GM18507 (cell line): ENCODE data around the gene THAP7.
"Not testable (repeated sequence)": the region's sequence is repeated elsewhere in the genome, so short reads cannot be mapped to it uniquely, and the experiment has no call there.

Experiments used
- DNase-seq: peaks from one replicate; pipeline ENCODE4 v3.0.0; 2011; ENCODE audit warnings: low read depth; ENCODE audit not compliant: insufficient read length; ENCODE audit errors: extremely low spot score
- FAIRE-seq: peaks from 2 replicates; lab custom pipeline; 2011; peaks lifted over from hg19 to GRCh38; lab: Jason Lieb, UNC

The THAP7 gene, protein sequence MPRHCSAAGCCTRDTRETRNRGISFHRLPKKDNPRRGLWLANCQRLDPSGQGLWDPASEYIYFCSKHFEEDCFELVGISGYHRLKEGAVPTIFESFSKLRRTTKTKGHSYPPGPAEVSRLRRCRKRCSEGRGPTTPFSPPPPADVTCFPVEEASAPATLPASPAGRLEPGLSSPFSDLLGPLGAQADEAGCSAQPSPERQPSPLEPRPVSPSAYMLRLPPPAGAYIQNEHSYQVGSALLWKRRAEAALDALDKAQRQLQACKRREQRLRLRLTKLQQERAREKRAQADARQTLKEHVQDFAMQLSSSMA

DNA sequence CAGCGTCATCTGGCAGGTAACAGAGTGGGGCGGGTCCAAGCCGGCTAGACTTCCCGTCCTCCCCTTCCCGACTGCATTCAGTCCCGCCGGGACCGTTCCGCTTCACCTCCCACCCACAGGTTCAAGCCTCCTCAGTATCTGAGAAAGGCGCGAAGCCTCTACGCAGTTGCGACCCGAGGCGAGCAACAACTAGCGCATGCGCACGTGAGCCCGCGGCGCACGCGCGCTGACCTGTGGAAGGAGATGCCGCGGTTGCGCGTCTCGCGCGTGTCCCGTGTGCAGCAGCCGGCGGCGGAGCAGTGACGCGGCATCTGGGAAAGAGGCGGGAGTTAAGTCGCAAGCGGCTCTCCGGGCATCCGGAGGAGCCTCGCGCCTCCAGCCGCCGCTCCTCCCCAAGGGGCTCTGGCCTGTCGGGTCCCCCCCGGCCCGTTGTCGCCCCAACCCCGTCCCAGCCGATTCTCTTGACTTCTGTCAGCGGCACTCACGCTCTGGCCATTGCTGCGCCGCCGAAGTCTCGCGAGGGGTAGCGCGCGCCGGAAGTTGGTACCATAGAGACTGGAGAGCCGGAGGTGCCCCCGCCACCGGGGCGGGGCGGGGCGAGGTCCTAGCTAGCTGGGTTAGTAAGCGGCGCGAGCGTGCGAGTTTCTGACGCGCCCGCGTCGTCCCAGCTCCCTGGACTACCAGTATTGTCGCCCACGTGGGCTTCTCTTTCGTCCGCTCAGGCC is at the start of gene THAP7:
THAP7 (minus strand) TSS at position 518 of the 725 bp plus-strand sequence; CDS start at position 311, 207 bp downstream.
- DNase-seq (peak; percentile 93), FAIRE-seq (peak; percentile 94)

DNA sequence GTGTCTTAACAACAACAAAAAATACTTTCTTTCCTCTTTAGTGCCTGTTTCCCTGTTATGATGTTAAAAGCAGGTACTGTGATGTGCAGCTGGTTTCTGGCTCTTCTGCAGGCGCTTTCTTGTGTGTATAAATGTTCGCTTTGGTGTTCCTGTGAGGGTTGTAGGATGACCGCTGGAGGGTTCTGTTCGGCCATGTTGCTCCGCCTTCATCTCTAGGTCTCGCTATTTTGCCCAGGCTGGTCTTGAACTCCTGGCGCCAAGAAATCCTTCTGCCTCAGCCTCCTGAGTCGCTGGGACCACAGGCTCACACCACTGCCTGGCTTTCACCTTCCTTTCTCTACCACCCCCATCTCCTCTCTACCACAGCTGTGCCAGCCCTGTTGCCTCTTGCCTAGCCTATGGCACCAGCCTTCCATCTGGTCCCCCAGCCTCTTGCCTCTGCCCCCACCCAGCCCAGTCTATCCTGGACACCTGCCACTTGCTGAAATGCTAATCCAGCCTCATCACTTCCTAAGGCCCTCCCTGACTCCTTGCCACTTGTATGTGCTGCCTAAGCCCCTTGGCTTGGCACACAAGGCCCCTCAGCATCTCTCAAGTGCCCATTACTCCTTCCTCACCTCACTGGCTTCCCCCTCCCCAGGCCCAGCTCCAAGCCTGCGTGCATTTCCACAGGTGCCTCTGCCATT is 49.4 kb upstream of the THAP7 start:
- no peak for DNase-seq
- no peak for FAIRE-seq

DNA sequence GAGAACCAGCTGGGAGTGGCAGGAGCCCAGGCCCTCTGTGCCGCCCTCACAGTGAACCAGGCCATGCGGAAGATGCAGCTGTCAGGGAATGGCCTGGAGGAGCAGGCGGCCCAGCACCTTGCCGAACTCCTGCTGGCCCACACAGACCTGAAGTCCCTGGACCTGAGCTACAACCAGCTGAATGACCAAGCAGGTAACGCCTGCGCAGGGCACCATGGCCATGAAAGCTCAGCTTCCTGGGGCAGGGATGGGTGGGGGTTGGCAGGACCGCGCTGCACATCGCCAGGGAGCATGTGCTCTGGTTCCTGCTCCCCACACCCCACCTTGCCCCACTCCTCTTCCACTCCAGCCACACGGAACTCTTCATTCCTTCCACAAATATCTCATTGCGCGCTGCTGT is 47.0 kb upstream of the THAP7 start:
- FAIRE-seq, DNase-seq: not testable (repeated sequence)

DNA sequence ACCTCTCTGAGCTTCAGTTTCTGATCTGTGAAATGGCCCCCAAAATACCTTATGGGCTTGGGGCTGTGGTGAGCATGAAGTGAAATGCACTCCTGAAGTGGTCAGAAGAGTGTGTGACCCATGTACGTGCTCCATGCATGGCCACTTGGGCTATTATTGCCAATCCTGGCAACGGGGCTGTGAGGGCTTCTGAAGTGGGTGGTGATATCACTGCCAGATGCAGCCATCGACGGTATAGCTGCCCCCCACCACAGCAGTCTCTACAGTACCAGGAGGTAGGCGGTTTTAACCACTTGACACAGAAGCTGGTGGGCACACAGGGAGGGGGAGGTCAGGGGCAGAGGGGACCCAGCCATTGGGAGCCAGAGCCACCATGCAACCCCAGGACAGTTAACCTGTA is 46.5 kb upstream of the THAP7 start:
- not testable (repeated sequence) for FAIRE-seq, DNase-seq

DNA sequence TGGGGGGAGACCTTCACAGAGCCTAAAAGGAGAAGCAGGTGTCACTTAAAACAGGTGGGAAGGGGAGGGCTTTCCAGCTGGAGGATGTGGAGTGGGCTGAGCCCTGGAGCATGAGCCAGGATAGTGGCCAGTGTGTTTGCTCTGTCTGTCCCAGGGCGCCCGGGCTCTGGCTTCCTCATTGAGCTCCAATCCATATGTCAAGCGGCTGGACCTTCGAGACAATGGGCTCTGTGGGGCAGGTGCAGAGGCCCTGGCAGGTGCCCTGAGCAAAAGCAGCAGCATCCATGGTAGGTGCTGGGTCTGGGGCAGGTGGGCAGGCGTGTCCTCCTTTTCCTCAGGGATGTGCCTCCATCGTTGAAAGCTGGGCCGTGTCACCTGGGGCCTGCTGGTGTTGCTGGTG is 45.8 kb upstream of the THAP7 start:
- FAIRE-seq (no peak), DNase-seq (no peak)

DNA sequence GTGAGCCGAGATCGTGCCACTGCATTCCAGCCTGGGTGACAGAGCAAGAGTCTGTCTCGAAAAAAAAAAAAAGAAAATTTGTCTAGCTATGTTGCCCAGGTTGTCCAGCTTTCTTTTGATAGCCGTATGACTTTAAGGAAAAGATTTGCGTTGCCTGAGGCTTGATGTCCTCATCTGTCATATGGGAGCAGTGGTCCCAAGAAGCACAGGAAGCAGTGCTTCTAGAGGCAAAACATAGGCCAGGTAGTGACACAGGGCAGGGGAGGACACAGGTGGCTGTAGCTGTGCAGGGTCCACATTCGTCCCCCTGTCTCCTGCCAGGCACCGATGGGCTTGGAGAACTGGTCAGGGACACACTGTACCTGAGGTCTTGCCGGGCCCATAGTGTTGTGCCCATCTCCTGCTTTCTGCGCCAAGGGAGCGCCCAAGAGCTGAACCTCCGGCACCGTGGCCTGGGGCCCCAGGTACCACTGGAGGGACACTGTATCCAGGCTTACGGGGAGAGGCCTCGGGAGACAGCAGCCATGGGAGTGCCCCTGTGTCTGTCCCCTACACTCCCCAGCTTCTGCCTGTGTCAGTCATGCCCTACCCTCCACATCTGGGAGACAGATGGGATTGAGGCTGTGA is 45.2 kb upstream of the THAP7 start:
- no peak for FAIRE-seq
- DNase-seq: no peak

DNA sequence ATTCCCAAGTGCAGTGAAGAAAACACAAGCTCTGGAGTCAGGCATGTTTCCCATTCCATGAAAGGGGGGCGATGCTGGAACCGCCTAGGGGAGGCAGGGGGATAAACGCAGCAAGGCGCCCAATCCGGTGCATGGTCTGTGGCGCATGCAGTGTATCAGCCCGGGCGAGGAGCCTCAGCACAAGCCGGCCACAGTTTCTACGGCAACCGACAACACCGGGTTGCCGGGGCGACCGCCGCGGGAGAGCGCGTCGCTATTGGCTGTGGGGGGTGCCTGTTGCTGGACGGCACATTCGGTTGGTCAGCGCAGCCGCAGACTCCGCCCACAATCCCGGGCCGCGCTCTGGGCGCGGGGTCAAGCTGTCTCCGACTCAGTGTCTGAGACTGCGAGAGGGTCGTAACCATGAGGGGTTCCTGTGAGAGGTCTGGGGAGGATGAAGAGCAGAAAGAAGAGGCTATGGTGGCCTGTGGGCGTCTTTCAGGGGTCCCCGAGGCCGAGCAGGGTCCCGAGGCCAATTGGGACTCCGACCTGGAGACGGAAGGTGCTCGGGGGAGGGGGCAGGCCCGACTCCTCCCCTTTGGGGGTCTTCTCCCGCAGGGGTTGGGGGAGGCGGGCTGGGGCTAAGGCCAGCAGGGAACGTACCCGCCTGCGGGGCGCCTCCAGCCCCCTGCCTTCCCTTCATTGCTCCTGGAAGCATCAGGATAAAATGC is 43.8 kb upstream of the THAP7 start, which contains the start of gene LRRC74B:
LRRC74B (plus strand) TSS at position 362 of the 710 bp plus-strand sequence; CDS start at position 403, 41 bp downstream.
- FAIRE-seq (peak; percentile 77), DNase-seq (peak; percentile 84)

DNA sequence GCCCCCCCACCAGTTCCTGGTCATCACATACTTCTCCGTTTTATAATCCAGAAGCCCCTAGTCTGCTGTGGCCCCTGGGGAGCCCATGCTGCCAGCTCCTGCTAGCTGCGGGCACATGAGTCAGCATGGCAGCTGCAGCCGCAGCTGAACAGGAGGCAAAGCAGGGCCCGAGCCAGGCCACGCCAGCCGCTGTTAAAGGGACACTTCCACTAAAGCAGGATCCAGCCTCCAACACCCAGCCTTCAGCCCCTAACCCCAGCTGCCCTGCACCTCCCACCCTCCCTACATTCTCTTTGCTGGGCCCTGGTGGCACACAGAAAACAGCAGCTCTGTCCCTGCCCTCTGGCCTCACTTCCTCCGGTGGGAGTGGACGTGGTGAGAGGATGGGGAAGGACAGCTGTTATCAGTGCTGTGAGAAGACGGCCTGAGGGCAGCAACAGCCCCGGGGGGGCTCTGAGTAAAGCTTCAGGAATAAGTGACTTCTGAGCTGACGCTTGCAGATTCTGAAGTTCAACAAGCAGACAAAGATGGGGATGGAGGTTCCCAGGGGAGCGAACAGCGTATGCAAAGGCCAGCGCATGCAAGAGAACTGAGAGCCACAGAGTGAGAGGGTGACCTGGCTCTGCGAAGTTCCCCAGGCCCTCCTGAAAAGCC is 43.1 kb upstream of the THAP7 start:
- FAIRE-seq (no peak), DNase-seq (no peak)

DNA sequence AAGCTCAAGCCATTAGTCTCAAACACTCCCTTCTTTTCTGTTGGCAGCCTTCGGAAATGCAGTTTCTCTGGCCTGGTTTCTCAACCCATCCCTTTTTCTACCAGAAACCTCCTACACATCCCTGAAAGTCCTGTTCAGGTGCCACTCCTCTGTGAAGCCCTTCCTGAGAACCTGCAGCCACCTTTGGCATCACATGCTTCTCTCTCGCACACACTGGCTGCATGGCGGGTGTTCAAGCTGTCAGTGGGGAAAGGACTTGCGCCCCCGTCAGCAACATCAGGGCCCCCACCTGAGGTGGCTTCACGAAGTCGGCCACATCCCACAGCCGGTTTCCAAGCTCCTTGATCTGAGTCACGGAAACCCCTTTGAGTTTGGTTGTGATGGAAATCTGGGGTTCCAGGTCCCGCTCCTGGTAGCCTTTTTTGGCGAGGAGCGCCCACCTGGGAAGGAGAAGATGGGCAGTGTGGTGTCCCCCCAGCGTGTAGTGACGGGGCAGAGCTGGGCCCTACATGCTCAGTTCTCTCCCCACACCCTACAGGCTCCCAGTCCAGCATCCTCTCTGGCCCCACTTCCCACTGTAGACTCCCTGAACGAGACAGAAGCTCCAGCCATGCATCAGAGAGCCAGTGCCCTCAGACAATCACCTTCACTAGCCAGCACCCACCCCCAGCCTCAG is 42.1 kb upstream of the THAP7 start:
- no peak for DNase-seq
- FAIRE-seq: no peak

DNA sequence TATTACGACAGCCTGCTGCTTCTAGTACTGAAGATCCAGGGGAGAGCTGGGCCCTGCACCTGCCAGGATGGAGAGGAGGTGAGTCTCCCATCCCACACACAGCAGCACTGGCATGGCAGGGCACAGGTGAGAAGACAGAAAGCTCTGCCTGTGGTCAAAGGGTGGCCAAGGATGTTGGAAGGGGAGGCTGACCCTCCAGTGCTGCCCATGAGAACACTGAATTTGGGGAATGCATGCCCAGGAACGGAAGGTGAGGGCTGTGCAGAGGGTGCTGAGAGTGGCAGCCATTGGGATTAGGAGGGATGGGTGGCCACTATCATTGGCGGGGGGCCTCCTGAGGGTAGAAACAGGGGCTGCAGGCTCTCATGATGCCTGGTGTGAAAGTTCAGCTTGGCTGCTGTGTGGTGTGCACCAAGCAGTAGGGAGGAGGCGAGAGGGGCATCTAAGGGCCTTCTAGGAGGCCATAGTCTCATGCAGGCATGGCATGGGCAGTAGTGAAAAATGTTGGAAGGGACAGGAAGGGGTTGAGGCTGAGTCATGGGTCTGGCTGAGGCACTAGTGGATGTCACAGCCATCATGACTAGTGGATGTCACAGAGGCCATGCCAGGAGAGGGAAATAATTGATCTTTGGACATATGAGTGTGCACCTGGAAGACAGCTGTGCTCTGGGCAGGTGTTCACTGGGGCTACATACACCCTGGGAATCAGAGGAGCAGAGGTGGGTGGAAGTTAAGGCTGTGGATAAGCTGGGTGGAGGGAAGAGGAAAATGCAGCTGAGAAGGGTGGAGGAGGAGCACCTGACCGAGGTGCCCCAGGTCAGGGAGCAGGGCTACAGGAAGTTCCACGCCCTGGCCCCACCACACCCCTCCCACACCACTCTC is 41.3 kb upstream of the THAP7 start:
- DNase-seq: no peak
- FAIRE-seq: no peak

DNA sequence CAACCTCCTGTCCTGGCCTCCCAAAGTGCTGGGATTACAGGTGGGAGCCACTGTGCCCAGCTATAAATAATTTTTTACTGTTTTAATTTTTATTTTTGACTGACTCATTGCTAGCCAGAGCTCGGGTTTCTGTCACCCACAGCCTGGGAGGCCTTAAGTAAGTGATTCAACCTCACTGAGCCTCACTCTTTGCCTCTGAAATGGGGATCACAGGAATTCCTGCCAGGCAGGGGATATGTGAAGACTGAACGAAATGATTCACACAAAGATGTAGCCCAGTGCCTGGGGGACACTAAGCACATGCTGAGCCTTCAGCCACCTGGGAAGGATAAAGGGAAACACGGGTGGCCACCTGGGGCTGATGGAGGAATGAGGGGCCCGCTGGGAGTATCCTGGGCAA is 40.0 kb upstream of the THAP7 start:
- DNase-seq (no peak), FAIRE-seq (no peak)

DNA sequence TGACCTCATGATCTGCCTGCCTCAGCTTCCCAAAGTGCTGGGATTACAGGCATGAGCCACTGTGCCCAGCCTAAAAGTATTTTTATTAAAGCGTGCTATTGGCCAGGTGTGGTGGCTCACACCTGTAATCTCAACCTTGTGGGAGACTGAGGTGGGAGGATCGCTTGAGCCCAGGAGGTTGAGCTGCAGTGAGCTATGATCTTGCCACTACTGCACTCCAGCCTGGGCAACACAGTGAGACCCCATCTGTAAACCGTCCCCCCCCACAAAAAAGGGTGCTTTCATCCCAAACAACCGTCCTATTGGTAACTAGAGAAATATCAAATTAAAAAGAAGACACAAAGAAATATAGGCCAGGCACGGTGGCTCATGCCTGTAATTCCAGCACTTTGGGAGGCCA is 37.2 kb upstream of the THAP7 start:
- DNase-seq, FAIRE-seq: not testable (repeated sequence)

DNA sequence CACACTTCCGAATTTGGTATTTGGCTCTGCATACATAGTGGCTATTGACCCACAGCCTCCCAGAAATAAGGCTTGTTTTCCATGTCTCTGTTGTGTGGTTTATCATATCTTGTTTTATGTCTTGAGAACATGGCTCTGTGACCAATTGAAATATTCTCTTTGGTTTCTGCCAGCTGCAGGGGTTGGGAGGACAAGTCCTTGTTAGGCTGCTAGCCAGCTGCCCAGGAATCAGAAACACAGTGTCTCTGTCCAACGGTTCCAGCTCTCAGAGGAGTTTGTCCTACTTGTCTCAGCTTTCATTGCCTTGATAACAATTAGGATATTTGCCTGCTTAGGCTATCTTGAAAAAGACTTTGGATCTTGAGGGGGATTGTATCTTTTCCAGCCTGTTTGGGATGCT is 36.5 kb upstream of the THAP7 start:
- DNase-seq (no peak), FAIRE-seq (no peak)

DNA sequence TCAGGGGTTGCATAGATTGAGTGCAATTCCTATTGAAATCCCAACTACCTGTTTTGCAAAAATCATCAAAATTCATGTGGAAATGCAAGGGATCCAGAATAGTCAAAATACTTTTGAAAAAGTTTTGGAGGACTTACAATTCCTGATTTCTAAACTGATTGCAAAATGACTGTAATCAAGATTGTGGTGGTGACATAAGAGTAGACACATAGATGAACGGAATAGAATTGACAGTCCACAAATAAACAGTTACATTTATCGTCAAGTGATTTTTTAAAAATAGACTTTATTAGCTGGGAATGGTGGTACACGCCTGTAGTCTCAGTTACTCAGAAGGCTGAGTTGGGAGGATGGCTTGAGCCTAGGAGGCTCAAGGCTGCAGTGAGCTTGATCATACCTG is 33.1 kb upstream of the THAP7 start:
- peak; percentile 9 for FAIRE-seq
- DNase-seq: no peak

DNA sequence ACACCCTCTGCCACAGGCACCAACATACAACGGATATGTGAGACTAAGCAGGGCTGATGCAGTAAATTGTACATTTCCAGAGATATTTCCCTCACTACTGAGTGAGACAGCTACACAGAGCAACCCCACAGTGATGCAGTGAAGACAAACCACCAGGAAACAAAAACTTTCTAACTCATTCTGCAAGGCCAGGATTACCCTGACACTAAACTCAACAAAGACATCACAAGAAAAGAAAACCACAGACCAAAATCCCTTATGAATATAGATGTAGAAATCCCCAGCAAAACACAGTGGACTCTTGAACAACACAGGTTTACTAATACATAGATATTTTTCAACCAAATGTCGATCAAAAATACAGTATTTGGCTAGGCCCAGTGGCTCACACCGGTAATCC is 32.0 kb upstream of the THAP7 start:
- DNase-seq (no peak), FAIRE-seq (peak; percentile 9)

DNA sequence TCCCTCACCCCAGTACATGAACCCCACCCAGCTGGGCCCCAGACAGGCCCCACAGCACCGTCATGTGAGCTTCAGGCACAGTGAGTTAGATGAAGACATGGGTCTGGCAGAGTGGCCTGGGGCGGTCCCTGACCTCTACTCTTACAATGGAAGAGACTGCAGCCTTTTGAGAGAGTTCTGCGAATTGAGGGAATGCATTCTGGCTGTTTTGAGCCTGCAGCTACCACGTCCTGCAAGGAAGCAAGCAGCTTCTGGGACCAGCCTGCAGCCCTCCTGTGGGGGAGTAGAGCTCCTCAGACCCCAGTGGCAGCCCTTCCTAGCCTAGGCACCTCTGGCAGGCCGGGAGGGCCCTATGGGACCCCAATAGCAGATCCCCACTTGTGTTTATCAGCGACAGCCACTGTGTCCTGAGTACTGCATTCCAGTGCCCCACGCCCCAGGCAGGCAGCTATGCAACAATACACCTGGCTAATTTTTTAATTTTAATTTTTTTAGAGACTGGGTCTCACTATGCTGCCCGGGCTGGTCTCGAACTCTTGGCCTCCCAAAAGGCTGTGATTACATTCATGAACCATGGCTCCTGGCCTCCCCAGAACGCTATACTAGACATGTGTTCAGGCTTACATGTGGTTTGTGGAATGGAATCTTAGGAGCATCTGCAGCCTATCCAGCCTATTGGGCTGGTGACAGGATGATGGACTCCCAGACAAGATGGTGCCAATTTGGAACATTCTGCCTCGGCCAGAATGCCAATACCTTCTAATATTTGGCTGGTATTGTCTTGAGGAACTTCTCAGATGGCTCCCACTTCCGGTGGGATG is 31.2 kb upstream of the THAP7 start:
- DNase-seq: no peak
- no peak for FAIRE-seq
